Germinal center (tissue), 1 donor: ENCODE data around the gene SNHG17.
"Not testable (repeated sequence)": the region's sequence is repeated elsewhere in the genome, so short reads cannot be mapped to it uniquely, and the experiment has no call there.

ENCODE experiments used
- DNase-seq: peaks from one replicate; pipeline ENCODE4 v3.0.0; 2012; ENCODE audit warnings: mixed read lengths, low spot score

Gene SNHG17

DNA sequence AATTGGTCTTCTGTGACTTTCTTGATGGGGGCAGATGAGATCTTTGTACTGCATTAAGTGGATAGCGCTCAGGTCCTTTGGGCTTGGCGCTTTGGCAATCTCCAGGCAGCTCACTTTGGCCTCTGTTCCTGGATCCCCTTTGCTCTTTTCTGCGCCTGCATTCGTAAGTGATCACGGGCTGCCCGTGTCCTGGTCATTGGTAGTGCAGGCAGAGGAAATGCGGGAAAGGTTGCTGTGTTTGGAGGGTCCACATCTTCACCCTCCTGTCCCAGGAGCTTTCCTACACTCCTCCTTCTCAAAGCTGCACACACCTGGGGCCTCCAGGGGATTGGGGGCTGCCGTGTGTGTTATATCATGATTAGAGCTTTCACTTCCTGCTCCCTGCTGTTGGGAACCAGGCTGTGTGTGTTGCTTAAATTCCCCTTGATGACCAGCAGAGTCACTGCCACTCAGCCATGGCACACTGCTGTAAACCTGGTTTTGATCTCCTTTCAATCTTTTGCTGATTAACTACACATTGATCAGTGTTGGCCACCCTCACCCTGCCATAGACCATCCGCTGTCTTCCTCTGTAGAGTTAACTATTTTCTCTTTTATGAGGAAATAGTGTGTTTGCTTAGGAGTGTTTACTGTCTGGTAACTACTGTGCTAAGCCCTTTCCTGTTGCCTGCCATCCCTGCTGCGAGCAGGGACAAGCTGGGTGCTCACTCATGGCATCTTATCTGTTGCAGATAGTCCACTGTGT is 13.0 kb upstream of the SNHG17 start:
- peak; percentile 76 for DNase-seq

GRCh38 chr20:38447251-38447661 is 12.1 kb upstream of the SNHG17 start:
- no peak for DNase-seq

DNA sequence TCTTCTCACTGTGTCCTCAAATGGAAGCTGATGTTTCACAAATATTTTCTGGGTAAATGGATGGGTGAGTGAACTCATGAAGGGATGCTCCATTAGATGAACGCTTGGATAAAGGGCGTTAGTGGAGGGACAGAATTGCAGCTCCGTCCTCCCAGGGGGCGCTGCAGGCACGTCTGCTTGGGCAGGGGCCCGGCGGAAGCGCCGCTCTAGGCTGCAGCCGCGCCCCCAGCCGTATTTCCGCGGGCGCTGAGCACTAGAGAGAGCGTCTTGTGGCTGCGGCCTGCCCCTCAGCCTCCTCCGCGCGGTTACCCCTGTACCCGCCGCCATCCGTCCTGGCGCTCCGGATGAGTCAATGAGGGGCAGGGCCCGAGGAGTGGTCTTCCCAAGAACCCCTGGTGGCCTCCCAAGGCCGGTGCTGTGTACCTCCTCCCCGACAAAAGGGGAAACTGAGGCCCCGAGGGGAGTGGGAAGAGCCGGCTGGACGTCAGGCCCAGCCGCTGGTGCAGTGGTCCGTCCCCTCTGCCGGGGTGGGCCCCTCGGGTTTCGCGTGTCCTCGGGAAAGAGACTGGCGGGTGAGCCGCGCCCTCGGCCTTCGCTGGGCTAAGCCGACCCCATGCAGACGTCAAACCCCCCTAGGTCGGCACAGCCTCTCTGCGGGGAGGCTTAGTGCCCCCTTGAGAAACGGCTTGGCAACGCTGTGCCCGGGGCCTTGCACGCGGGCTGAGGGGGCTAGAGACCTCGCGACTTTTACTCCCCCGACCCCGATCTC is 11.5 kb upstream of the SNHG17 start:
- peak; percentile 91 for DNase-seq

DNA sequence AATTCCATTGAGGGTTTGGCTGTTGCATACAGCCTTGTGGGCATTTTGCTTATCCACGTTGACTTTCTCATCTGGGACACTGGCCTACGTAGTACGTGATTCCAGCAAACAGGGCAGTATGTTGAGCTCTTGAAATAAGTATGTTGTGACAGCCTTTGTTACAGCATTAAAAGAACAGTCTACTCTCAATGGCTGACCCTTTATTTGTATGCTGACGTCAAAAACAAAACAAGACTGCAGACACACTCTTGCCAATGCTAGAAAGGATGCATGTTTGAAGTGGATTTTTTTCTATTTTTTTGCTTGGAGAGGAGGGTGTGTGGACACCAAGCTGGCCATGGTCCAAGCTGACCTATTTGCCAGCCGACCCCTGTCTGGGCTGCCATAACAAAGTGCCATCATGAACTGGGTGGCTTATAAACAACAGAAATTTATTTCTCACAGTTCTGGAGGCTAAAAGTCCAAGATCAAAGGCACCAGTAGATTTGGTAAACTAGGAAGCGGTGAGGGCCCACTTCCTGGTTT is 10.8 kb upstream of the SNHG17 start:
- no peak for DNase-seq

GRCh38 chr20:38445381-38445796 is 10.3 kb upstream of the SNHG17 start:
- no peak for DNase-seq

DNA sequence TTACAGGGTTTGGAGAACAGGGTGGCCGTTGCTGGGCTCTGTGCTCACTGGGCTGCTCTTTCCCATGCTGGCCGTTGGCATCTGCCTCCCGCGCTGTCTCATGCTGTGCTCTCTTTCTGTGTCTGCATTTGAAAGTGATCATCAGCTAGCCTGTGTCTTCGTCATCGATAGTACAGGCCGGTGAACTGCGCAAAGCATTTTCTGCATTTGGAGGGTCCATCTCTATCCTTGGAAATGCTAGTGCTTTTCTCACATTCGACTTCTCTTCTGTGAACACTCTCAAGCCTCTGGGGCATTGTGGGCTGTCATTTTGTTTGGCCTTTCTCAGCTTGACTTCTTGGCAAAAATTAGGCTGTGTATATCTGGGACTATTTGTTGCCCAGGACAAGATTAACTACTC is 6.8 kb upstream of the SNHG17 start:
- no peak for DNase-seq

DNA sequence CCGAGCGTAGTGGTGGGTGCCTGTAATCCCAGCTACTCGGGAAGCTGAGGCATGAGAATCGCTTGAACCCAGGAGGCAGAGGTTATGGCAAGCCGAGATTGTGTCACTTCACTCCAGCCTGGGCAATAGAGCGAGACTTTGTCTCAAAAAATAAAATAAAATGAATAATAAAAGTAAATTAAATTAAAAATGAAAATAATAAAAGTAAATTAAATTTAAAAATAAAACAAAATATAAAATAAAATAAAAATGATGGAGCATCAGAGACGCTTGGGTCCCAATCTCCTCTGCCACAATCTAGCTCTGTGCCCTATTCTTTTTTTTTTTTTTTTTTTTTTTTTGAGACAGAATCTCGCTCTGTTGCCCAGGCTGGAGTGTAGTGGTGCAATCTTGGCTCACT is 6.0 kb upstream of the SNHG17 start:
- DNase-seq, result not testable (repeated sequence)

DNA sequence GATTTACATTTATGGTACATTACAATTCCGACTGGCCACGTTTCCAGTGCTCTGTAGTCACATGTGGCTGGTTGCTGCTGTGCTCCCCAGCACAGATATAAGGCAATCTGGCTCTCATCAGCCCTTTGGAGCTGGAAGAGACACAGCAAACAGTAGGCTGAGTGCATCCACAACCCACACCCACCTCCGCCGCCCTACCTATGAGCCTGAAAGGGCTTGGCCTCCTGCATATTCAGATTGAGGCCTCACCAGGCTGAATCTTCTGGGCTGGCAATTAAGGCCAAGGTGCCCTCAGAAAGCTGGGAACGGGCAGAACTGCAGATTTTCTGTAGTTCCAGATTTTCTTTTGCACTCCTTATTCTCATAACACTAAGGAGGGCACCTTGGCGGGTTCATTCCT is 2.7 kb upstream of the SNHG17 start:
- no peak for DNase-seq

- DNase-seq, result no peak
Measured at GRCh38 chr20:38435555-38435939, 419 bp upstream of the SNHG17 start.

- no peak for DNase-seq
Measured at GRCh38 chr20:38434301-38434741, 807 bp downstream of the SNHG17 start.

DNA sequence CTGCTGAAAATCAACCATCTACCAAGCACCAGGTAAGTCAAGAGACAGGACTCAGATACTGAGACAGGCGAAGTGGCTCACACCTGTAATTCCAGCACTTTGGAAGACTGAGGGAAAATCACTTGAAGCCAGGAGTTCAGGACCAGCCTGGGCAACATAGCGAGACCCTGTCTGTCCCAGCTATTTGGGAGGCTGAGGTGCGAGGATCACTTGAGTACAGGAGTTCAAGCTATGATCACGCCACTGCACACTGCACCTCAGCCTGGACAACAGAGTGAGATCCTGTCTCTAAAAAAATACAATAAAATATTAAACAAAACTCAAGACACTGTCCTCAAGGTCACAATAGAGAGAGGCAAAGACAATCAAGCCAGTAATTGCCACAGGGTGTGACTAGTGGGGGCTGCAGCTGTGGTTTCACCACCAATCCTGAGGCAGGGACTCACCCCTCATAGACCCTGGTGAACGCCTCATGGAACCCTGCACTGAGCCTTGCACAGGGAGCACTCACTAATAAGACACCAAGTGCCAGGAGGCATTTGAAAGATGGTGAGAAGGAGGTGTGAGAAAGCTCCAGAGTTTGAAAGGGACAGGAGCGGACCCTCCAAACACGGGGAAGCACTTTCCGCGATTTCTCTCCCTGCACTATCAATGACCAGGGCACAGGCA is 1.7 kb downstream of the SNHG17 start:
- DNase-seq, result no peak

GRCh38 chr20:38432870-38433269 is 2.3 kb downstream of the SNHG17 start:
- DNase-seq, result not testable (repeated sequence)

- no peak for DNase-seq
Measured at GRCh38 chr20:38432292-38432691, 2.8 kb downstream of the SNHG17 start.

DNA sequence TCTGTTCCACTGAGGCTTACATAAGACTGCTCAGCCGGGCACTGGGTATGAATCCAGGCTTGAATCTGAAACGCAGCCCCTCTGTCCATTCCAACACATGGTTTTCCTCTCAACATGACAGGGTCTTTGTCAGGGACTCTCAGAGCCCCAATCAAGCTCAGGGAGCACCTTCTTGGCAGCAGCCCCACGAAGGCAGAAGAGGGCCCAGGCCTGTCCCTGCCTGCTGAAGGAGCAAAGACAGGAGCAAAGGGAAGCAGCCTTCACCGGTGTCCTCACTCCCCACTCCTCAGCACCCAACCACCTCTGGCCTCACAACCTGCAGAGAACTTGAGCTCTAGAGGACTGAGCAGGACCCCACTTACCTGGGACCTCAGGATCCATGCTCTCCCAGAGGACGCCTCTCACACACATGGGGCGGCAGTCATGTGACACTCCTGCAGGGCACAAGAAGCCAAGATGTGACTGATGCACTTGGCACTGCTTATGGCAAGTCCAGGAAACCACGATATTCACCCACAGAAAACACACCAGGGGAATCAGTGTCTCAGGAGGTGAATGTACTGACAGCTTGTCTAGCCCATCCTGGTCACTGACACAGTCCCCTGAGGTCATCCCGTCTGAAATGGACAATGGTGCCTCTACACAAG is 4.3 kb downstream of the SNHG17 start:
- DNase-seq, result no peak

DNA sequence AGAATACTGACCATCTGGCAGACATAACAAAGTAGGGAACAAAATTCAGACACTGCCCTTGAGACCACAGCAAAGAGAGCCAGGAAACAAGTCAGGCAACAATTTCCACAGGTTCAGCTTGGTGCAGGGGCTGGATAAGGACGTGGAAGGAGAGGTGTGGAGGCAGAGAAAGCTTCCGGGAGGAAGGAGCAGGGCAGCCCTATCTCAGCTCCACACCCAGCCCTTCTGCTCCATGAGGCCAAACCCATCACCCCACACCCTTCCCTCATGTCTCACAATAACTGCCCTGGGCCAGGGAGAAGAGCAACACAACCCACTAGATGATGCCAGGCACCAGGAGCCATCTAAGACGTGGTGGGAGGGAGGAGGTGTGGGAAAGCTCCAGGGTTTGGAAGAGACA is 5.8 kb downstream of the SNHG17 start:
- DNase-seq, result no peak

DNA sequence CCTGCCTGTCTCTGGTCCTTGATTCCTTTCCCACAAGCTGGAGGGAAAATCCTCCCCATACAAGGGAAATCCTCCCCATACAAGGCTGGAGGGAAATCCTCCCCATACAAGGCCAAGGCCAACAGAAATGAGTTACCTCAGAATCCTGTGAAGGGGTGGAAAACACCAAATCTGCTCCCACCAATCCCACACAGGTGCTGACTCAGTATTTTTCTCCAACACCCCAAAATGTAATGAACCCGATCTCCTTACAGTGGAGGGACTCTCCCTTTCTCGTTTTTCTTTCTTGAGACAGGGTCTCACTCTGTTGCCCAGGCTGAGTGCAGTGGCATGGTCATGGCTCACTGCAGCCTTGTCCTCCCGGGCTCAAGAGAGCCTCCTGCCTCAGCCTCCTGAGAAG is 6.3 kb downstream of the SNHG17 start:
- DNase-seq, result no peak

GRCh38 chr20:38427655-38428023 is 7.5 kb downstream of the SNHG17 start:
- no peak for DNase-seq

- no peak for DNase-seq
Measured at GRCh38 chr20:38426006-38426897, 8.9 kb downstream of the SNHG17 start.

- DNase-seq, result no peak
Measured at GRCh38 chr20:38424401-38424800, 10.7 kb downstream of the SNHG17 start.

- DNase-seq, result no peak
Measured at GRCh38 chr20:38423541-38423940, 11.6 kb downstream of the SNHG17 start.

GRCh38 chr20:38421915-38422314 is 13.2 kb downstream of the SNHG17 start:
- no peak for DNase-seq
